DND-41 (cell line): Measurements from ENCODE around the gene PFAS.

Experiments used
- ATAC-seq: fragments of 200-7000 bp; cut with Tn5 transposase; 3 replicates; pipeline ENCODE4 v1.9.1; 2021; ENCODE audit warnings: low read depth; ENCODE audit not compliant: insufficient read depth
- DNase-seq: peaks from one replicate; pipeline ENCODE4 v3.0.0-alpha.2; 2020
- H2AFZ ChIP-seq: 2 replicates; pipeline ENCODE4 v1.6.0; 2012; ENCODE audit warnings: low read depth, low read length
- H3K27ac ChIP-seq: 2 replicates; pipeline ENCODE4 v1.5.1; 2012; ENCODE audit warnings: low read length, inconsistent platforms
- H3K27me3 ChIP-seq: fragments of 200-600 bp; sonication (generic); 2 replicates; pipeline ENCODE4 v1.6.0; 2012; ENCODE audit warnings: low read length, mild to moderate bottlenecking, inconsistent platforms; ENCODE audit not compliant: insufficient read depth, poor library complexity
- H3K36me3 ChIP-seq: 2 replicates; pipeline ENCODE4 v1.5.1; 2012; ENCODE audit warnings: low read length, inconsistent platforms; ENCODE audit not compliant: insufficient read depth
- H3K4me1 ChIP-seq: 2 replicates; pipeline ENCODE4 v1.5.1; 2012; ENCODE audit warnings: mild to moderate bottlenecking, low read length; ENCODE audit not compliant: insufficient read depth
- H3K4me2 ChIP-seq: 2 replicates; pipeline ENCODE4 v1.6.0; 2012; ENCODE audit warnings: mild to moderate bottlenecking, moderate library complexity, low read length, inconsistent platforms; ENCODE audit not compliant: insufficient read depth
- H3K4me3 ChIP-seq, 2 experiments: fragments of 200-600 bp in 1 of 2; shearing (Covaris generic) in 1 of 2; 2 replicates each; pipeline ENCODE4 v1.5.1; 2012 to 2016; ENCODE audit warnings: inconsistent platforms in 2 of 2, low read length in 2 of 2, mild to moderate bottlenecking in 2 of 2, low read depth in 1 of 2, moderate library complexity in 1 of 2
- H3K79me2 ChIP-seq: 2 replicates; pipeline ENCODE4 v1.6.0; 2012; ENCODE audit warnings: low read length, inconsistent platforms; ENCODE audit not compliant: insufficient read depth
- H3K9ac ChIP-seq: 2 replicates; pipeline ENCODE4 v1.6.0; 2012; ENCODE audit warnings: low read depth, mild to moderate bottlenecking, inconsistent platforms, low read length, moderate library complexity
- H3K9me3 ChIP-seq: 2 replicates; pipeline ENCODE4 v1.5.1; 2012; ENCODE audit warnings: low read length, moderate library complexity, mild to moderate bottlenecking, inconsistent platforms; ENCODE audit not compliant: insufficient read depth, severe bottlenecking
- H4K20me1 ChIP-seq: 2 replicates; pipeline ENCODE4 v1.6.0; 2012; ENCODE audit warnings: low read length; ENCODE audit not compliant: insufficient read depth
- EZH2 ChIP-seq: IDR thresholded peaks from 3 replicates; pipeline ENCODE4 v1.6.1; 2012; ENCODE audit warnings: borderline replicate concordance, low read depth, mild to moderate bottlenecking, moderate library complexity, low read length, inconsistent platforms; ENCODE audit not compliant: severe bottlenecking
- TF ChIP-seq, protein P1 (sequence below): IDR thresholded peaks from 2 replicates; pipeline ENCODE4 v1.5.1; 2012; ENCODE audit warnings: borderline replicate concordance, low read length, moderate library complexity, mild to moderate bottlenecking; ENCODE audit not compliant: poor library complexity, severe bottlenecking; ENCODE audit errors: extremely low read depth

The PFAS gene

DNA sequence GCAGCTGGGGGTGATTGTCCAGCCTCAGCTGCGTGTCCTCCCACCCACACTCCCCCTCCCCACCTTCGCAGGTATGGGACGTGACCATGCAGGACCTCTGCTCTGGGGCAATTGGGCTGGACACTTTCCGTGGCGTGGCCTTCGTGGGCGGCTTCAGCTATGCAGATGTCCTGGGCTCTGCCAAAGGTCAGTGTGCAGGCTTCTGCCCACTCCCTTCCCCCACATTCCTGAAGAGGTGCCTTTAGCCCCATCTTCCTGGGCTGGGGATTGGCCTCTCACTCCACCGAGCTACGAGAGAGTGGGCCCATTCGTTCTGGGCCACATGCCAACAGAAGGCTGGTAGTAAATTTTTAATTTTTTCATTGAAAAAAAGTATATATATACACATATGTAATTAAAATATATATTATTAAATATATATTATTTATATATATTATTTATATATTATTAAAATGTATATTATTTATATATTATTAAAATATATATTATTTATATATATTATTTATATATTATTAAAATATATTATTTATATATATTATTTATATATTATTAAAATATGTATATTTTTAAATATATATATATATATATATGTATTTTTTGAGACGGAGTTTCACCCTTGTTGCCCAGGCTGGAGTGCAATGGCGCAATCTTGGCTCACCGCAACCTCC lies 18.5 kb downstream of the PFAS start:
- H3K27me3 ChIP-seq, result no peaks in the 10 kb centered on the region
- H4K20me1 ChIP-seq, result no peaks in the 10 kb centered on the region
- no peak for TF ChIP-seq EZH2
- TF ChIP-seq, protein P1, sequence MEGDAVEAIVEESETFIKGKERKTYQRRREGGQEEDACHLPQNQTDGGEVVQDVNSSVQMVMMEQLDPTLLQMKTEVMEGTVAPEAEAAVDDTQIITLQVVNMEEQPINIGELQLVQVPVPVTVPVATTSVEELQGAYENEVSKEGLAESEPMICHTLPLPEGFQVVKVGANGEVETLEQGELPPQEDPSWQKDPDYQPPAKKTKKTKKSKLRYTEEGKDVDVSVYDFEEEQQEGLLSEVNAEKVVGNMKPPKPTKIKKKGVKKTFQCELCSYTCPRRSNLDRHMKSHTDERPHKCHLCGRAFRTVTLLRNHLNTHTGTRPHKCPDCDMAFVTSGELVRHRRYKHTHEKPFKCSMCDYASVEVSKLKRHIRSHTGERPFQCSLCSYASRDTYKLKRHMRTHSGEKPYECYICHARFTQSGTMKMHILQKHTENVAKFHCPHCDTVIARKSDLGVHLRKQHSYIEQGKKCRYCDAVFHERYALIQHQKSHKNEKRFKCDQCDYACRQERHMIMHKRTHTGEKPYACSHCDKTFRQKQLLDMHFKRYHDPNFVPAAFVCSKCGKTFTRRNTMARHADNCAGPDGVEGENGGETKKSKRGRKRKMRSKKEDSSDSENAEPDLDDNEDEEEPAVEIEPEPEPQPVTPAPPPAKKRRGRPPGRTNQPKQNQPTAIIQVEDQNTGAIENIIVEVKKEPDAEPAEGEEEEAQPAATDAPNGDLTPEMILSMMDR, result no peak
- no peak overlapping the region for H3K9ac ChIP-seq
- H3K79me2 ChIP-seq, result no peaks in the 10 kb centered on the region
- DNase-seq (no peak), ATAC-seq (no peak)
- no peak overlapping the region for H3K27ac ChIP-seq
- no peak overlapping the region for H3K4me3 ChIP-seq
- peaks cover 76% of the 10 kb centered on the region for H3K36me3 ChIP-seq
- H3K9me3 ChIP-seq, result no peaks in the 10 kb centered on the region
- H3K4me1 ChIP-seq, result no peaks in the 10 kb centered on the region
- no peak overlapping the region for H3K4me2 ChIP-seq
- no peak overlapping the region for H2AFZ ChIP-seq

DNA sequence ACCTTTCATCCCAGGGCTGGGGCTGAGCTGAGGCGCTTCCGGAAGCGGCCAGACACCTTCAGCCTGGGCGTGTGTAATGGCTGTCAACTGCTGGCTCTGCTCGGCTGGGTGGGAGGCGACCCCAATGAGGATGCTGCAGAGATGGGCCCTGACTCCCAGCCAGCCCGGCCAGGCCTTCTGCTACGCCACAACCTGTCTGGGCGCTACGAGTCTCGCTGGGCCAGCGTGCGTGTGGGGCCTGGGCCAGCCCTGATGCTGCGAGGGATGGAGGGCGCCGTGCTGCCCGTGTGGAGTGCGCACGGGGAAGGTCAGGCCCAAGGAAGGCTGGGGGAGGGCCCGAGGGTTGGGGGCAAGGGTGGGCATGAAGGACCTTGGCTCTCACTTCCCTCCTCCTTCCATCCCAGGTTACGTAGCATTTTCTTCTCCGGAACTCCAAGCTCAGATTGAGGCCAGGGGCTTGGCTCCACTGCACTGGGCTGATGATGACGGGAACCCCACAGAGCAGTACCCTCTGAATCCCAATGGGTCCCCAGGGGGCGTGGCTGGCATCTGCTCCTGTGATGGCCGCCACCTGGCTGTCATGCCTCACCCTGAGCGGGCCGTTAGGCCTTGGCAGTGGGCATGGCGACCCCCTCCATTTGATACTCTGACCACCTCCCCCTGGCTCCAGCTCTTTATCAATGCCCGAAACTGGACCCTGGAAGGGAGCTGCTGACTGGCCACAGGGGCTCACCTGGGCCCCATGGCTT lies 19.6 kb downstream of the PFAS start:
- Histone ChIP-seq H3K79me2 (no peaks in the 10 kb centered on the region), H3K4me1 (no peaks in the 10 kb centered on the region), H3K9me3 (no peaks in the 10 kb centered on the region), H3K4me2 (no peak overlapping the region), H3K9ac (no peak overlapping the region), H3K27me3 (no peaks in the 10 kb centered on the region), H3K27ac (no peak overlapping the region), H4K20me1 (no peaks in the 10 kb centered on the region), H3K36me3 (peaks cover 65% of the 10 kb centered on the region), H2AFZ (no peak overlapping the region), H3K4me3 (no peak overlapping the region)
- DNase-seq, result no peak
- ATAC-seq, result no peak
- TF ChIP-seq, protein P1, result no peak
- no peak for TF ChIP-seq EZH2

DNA sequence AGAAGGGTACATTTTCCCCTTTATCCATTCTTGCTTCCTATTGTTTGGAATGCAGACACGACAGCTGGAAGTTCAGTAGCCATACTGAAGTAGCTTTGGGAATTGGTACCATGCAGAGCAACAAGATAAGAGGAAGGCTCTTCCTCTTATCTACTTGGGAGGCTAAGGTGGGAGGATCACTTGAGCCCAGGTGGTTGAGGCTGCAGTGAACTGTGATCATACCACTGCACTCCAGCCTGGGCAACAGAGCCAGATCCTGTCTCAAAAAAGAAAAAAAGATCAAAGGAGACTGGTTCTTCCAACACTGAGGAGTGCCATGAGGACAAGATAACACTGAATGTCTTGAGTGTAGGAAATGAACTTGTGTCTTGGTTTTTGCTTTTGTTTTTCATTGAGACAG lies 23.3 kb downstream of the PFAS start:
- no peak for ATAC-seq
- no peak overlapping the region for H3K4me2 ChIP-seq
- H3K27me3 ChIP-seq, result no peaks in the 10 kb centered on the region
- TF ChIP-seq, protein P1, result no peak
- TF ChIP-seq EZH2, result no peak
- H3K27ac ChIP-seq, result no peak overlapping the region
- no peaks in the 10 kb centered on the region for H3K4me1 ChIP-seq
- no peak for DNase-seq
- H3K36me3 ChIP-seq, result peaks cover 28% of the 10 kb centered on the region
- no peak overlapping the region for H3K4me3 ChIP-seq
- H3K9me3 ChIP-seq, result no peaks in the 10 kb centered on the region
- H3K79me2 ChIP-seq, result no peaks in the 10 kb centered on the region
- no peaks in the 10 kb centered on the region for H4K20me1 ChIP-seq
- H3K9ac ChIP-seq, result no peak overlapping the region
- H2AFZ ChIP-seq, result no peak overlapping the region
